PC-9 (cell line): ENCODE measurements around the gene PIP5K1B. TPM values are rescaled to one million over a fixed set of nuclear protein-coding genes. Genes with fewer than 3 reads are reported as not detected.

Experiments
- BruUV-seq: library from RNA; stranded (reverse); fragments of 400-500 nt; replicated peaks from 2 replicates; lab custom pipeline; 2021; lab: Mats Ljungman, UMichigan
- CTCF ChIA-PET: fragments of 300-600 bp; sonication (Branson Sonifier 250); formaldehyde crosslinking; loops from one replicate; lab custom pipeline; 2022; ENCODE audit warnings: antibody characterized with exemption; lab: Charles Lee
- POLR2A ChIA-PET: fragments of 300-600 bp; sonication (Branson Sonifier 250); formaldehyde crosslinking; loops from one replicate; lab custom pipeline; 2022; ENCODE audit warnings: antibody characterized with exemption; ENCODE audit not compliant: unreplicated experiment; lab: Charles Lee
- DNase-seq, 2 experiments: peaks; one replicate each; pipeline versions ENCODE4 v3.0.0 to v3.0.0-alpha.2; 2015 to 2022; ENCODE audit warnings: mixed read lengths in 1 of 2
- H2AFZ ChIP-seq: fragments of 200-600 bp; sonication (generic); 2 replicates; pipeline ENCODE4 v1.8.1; 2017; ENCODE audit warnings: antibody characterized with exemption
- H3F3A ChIP-seq: fragments of 200-600 bp; sonication (generic); 2 replicates; pipeline ENCODE4 v1.8.1; 2017; ENCODE audit warnings: antibody characterized with exemption, mild to moderate bottlenecking, low read depth; ENCODE audit not compliant: insufficient read depth
- H3K27ac ChIP-seq: fragments of 200-600 bp; sonication (generic); 2 replicates; pipeline ENCODE4 v1.6.1; 2016; ENCODE audit warnings: mixed run types
- H3K27me3 ChIP-seq: fragments of 200-600 bp; sonication (generic); 2 replicates; pipeline ENCODE4 v1.6.1; 2016; ENCODE audit warnings: low read depth, mixed run types; ENCODE audit not compliant: insufficient read depth
- H3K36me3 ChIP-seq: fragments of 200-600 bp; sonication (generic); 2 replicates; pipeline ENCODE4 v1.6.1; 2016; ENCODE audit warnings: low read depth, mixed run types
- H3K4me1 ChIP-seq: fragments of 200-600 bp; sonication (generic); replicated peaks from 2 replicates; pipeline ENCODE4 v1.6.1; 2016; ENCODE audit warnings: mixed run types; ENCODE audit not compliant: insufficient read depth
- H3K4me2 ChIP-seq: fragments of 200-600 bp; sonication (generic); 2 replicates; pipeline ENCODE4 v1.6.1; 2017; ENCODE audit warnings: mixed run types
- H3K4me3 ChIP-seq: fragments of 200-600 bp; sonication (generic); 2 replicates; pipeline ENCODE4 v1.6.1; 2016; ENCODE audit warnings: mixed run types
- H3K79me2 ChIP-seq: fragments of 200-600 bp; sonication (generic); 2 replicates; pipeline ENCODE4 v1.6.1; 2017; ENCODE audit warnings: low read depth, mixed run types
- H3K9me2 ChIP-seq: fragments of 200-600 bp; sonication (generic); 2 replicates; pipeline ENCODE4 v1.8.1; 2017; ENCODE audit warnings: mild to moderate bottlenecking; ENCODE audit not compliant: insufficient read depth
- H3K9me3 ChIP-seq: fragments of 200-600 bp; sonication (generic); 2 replicates; pipeline ENCODE4 v1.8.1; 2016; ENCODE audit warnings: low read depth; ENCODE audit not compliant: insufficient read depth
- H4K20me1 ChIP-seq: fragments of 200-600 bp; sonication (generic); 2 replicates; pipeline ENCODE4 v1.8.1; 2017; ENCODE audit not compliant: insufficient read depth
- EZH2 ChIP-seq: fragments of 200-600 bp; sonication (generic); IDR thresholded peaks from 2 replicates; pipeline ENCODE4 v1.8.0; 2017; ENCODE audit warnings: antibody characterized with exemption, low read depth
- intact Hi-C: fragments of 100-400 bp; cut with micrococcal nuclease; formaldehyde crosslinking; loops from one replicate; pipeline ENCODE4 v1.10.0; 2022; ENCODE audit not compliant: unreplicated experiment
- total RNA-seq: library from RNA; stranded (reverse); gene quantifications from 2 replicates; pipeline ENCODE4 v1.2.3, GENCODE V29; 2021
- TF ChIP-seq, protein P1 (sequence below): fragments of 200-600 bp; sonication (generic); conservative IDR thresholded peaks from 2 replicates; pipeline ENCODE4 v1.6.1; 2017; ENCODE audit warnings: mixed run types, antibody characterized with exemption, mild to moderate bottlenecking, moderate library complexity

Gene PIP5K1B
- total RNA-seq, 1 experiment from 2014 or later = not detected

DNA sequence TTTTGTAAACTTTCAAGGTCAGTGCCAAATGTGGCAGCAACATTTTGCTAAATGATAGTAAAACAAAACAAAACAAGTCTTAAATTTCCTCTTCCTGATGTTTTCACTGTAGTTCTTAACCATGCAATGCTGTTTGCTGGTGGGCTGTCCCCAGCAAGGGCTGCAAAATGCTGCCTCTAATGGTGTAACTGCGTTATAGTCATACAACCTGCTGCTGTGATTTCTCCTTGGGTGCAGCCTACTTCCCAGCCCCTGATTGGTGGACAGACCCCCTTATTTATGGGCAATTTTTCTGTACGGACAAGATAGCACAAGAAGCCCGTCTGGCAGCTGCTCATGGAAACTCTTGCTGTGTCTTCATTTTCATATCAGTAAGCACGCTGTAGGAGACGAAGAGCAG, 26.6 kb upstream of the PIP5K1B start:
- Histone ChIP-seq H3K79me2 (no peaks in the 10 kb centered on the region), H2AFZ (no peak overlapping the region), H3K4me2 (no peak overlapping the region), H3K27me3 (peaks cover 29% of the 10 kb centered on the region), H3K9me3 (no peaks in the 10 kb centered on the region), H3K9me2 (no peaks in the 10 kb centered on the region), H3K4me3 (no peak overlapping the region), H3K4me1 (no peaks in the 10 kb centered on the region), H3K27ac (no peak overlapping the region), H3F3A (no peaks in the 10 kb centered on the region), H4K20me1 (no peaks in the 10 kb centered on the region), H3K36me3 (no peaks in the 10 kb centered on the region)
- no peak for DNase-seq
- TF ChIP-seq EZH2 = no peak
- TF ChIP-seq, protein P1, sequence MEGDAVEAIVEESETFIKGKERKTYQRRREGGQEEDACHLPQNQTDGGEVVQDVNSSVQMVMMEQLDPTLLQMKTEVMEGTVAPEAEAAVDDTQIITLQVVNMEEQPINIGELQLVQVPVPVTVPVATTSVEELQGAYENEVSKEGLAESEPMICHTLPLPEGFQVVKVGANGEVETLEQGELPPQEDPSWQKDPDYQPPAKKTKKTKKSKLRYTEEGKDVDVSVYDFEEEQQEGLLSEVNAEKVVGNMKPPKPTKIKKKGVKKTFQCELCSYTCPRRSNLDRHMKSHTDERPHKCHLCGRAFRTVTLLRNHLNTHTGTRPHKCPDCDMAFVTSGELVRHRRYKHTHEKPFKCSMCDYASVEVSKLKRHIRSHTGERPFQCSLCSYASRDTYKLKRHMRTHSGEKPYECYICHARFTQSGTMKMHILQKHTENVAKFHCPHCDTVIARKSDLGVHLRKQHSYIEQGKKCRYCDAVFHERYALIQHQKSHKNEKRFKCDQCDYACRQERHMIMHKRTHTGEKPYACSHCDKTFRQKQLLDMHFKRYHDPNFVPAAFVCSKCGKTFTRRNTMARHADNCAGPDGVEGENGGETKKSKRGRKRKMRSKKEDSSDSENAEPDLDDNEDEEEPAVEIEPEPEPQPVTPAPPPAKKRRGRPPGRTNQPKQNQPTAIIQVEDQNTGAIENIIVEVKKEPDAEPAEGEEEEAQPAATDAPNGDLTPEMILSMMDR = no peak
- no TSS peak for BruUV-seq
- CTCF ChIA-PET = no interaction called here
- POLR2A ChIA-PET = no interaction called here
- intact Hi-C loops = no loop called here

DNA sequence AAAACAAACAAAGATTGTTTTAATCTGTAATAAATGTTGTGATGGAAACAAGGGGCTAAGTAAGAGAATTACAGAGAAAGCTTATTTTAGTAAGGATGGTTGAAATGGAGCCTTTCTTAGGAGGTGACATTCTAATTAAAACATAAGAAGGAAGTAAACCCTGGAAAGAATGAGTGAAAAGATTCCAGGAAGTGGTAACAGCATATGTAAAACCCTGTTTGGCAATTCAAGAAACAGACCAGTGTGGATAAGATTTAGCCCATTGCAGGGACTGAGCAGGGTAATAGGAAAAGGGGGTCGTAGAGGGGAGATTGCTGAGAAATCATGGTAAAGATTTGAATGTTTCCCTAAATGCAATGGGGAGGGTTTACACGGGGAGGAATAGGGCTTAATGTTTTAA, 21.6 kb upstream of the PIP5K1B start:
- H3K9me3 ChIP-seq = no peaks in the 10 kb centered on the region
- no peaks in the 10 kb centered on the region for H4K20me1 ChIP-seq
- no peaks in the 10 kb centered on the region for H3K79me2 ChIP-seq
- intact Hi-C loops = no loop called here
- no TSS peak for BruUV-seq
- no peak overlapping the region for H3K27ac ChIP-seq
- POLR2A ChIA-PET = no interaction called here
- TF ChIP-seq EZH2 = no peak
- TF ChIP-seq, protein P1 = no peak
- no peak for DNase-seq
- H3K27me3 ChIP-seq = 0 out of 2 replicates have a peak, but pooled peaks cover 1% of the 10 kb centered on the region
- no peaks in the 10 kb centered on the region for H3K9me2 ChIP-seq
- no peak overlapping the region for H3K4me2 ChIP-seq
- CTCF ChIA-PET = no interaction called here
- H3F3A ChIP-seq = no peaks in the 10 kb centered on the region
- H3K4me1 ChIP-seq = no peaks in the 10 kb centered on the region
- H2AFZ ChIP-seq = no peak overlapping the region; the same call in 1 of the 2 replicates
- no peaks in the 10 kb centered on the region for H3K36me3 ChIP-seq
- H3K4me3 ChIP-seq = no peak overlapping the region

DNA sequence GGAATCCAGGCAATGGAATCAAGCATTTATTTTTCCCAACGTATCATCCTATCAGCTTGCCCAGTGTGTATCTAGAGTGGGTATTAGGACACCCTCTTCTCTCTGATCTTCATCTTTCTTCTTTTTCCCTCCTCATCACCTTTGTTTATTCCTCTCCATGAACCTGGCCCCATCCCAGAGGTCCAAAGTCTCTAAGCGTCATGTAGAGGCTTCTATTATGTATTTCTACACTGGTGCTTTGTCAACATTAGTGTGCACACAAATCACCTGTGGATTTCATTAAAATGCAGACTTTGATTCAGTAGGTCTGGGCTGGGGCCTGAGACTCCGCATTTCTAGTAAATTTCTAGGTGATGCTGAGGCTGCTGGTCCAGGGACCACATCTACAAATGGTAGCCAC, 19.8 kb upstream of the PIP5K1B start:
- TF ChIP-seq, protein P1 = no peak
- no TSS peak for BruUV-seq
- Histone ChIP-seq H3K9me2 (no peaks in the 10 kb centered on the region), H3K79me2 (no peaks in the 10 kb centered on the region), H3K36me3 (no peaks in the 10 kb centered on the region), H3K4me2 (no peak overlapping the region), H3K27me3 (0 out of 2 replicates have a peak, but pooled peaks cover 2% of the 10 kb centered on the region), H4K20me1 (no peaks in the 10 kb centered on the region), H3K9me3 (no peaks in the 10 kb centered on the region), H2AFZ (no peak overlapping the region), H3K4me3 (no peak overlapping the region), H3F3A (no peaks in the 10 kb centered on the region), H3K27ac (no peak overlapping the region), H3K4me1 (no peaks in the 10 kb centered on the region)
- DNase-seq = no peak
- CTCF ChIA-PET = no interaction called here
- POLR2A ChIA-PET = no interaction called here
- intact Hi-C loops = no loop called here
